ENCODE measurements around the gene IL6.

IL6 gene

DNA sequence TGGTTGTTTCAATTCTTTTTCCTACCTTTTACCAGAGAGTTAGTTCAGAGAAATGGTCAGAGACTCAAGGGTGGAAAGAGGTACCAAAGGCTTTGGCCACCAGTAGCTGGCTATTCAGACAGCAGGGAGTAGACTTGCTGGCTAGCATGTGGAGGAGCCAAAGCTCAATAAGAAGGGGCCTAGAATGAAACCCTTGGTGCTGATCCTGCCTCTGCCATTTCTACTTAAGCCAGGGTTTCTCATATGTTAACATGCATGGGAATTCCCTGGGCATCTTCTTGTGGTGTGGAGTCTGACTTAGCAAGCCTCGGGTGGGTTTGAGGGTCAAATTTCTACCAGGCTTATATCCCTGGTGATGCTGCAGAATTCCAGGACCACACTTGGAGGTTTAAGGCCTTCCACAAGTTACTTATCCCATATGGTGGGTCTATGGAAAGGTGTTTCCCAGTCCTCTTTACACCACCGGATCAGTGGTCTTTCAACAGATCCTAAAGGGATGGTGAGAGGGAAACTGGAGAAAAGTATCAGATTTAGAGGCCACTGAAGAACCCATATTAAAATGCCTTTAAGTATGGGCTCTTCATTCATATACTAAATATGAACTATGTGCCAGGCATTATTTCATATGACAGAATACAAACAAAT is 3.2 kb downstream of the IL6 start:
- no peak overlapping the region for H3K4me3 Mint-ChIP-seq
- H3K36me3 Mint-ChIP-seq: no peaks in the 10 kb centered on the region
- H3K27ac Mint-ChIP-seq: no peak overlapping the region
- peaks cover 22% of the 10 kb centered on the region for H3K27me3 Mint-ChIP-seq
- H3K9me3 Mint-ChIP-seq (ENCODE audit: low read depth): no peaks in the 10 kb centered on the region
- peaks cover 15% of the 10 kb centered on the region for H3K4me1 Mint-ChIP-seq (ENCODE audit: low read depth)

DNA sequence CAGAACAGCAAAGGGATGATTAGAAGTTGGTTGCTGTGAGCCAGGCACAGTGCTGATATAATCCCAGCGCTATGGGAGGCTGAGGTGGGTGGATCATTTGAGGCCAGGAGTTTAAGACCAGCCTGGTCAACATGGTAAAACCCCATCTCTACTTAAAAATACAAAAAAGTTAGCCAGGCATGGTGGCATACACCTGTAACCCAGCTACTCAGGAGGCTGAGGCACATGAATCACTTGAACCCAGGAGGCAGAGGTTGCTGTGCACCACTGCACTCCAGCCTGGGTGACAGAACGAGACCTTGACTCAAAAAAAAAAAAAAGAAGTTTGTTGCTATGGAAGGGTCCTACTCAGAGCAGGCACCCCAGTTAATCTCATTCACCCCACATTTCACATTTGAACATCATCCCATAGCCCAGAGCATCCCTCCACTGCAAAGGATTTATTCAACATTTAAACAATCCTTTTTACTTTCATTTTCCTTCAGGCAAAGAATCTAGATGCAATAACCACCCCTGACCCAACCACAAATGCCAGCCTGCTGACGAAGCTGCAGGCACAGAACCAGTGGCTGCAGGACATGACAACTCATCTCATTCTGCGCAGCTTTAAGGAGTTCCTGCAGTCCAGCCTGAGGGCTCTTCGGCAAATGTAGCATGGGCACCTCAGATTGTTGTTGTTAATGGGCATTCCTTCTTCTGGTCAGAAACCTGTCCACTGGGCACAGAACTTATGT is 4.1 kb downstream of the IL6 start:
- H3K27me3 Mint-ChIP-seq: peaks cover 22% of the 10 kb centered on the region

DNA sequence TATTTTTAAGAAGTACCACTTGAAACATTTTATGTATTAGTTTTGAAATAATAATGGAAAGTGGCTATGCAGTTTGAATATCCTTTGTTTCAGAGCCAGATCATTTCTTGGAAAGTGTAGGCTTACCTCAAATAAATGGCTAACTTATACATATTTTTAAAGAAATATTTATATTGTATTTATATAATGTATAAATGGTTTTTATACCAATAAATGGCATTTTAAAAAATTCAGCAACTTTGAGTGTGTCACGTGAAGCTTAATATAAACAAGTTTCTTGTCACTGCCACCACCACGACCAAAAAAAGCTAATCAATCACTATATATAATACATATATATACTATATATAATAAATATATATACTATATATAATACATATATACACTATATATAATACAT is 4.8 kb downstream of the IL6 start:
- no peak overlapping the region for H3K27ac Mint-ChIP-seq

More for the DNA sequence above, 4.1 kb downstream of the IL6 start:
- Mint-ChIP-seq H3K9me3 (ENCODE audit: low read depth) (no peaks in the 10 kb centered on the region), H3K27ac (no peak overlapping the region), H3K4me3 (no peak overlapping the region), H3K4me1 (ENCODE audit: low read depth) (peaks cover 10% of the 10 kb centered on the region), H3K36me3 (no peaks in the 10 kb centered on the region)

DNA sequence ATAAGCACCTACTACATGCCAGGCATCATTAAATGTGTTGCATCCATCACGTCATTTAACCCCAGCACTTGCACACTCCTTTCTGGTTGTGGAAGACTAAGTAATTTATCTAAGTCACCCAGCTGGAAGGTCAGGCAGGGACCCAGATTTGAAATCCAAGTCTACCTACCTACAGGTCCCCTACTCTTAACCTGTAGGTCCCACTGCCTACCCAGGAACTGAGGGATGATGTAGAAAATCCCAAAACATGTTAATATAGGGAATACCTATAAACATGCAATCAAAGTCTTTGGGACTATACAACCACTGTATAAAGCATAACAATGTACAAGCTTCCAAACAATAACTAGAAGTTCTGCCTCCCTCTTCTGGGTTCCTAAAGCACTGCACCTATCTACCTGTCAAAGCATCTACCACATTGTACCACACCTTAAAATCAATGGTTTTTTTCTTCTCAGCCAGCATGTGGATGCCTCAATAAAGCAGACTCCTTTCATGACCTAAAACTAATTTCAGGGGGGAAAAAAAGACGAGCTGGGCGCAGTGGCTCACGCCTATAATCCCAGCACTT is 5.6 kb downstream of the IL6 start:
- Mint-ChIP-seq H3K27me3 (peaks cover 33% of the 10 kb centered on the region), H3K9me3 (ENCODE audit: low read depth) (peaks cover 12% of the 10 kb centered on the region), H3K4me3 (no peak overlapping the region), H3K27ac (no peak overlapping the region), H3K36me3 (peaks cover 6% of the 10 kb centered on the region), H3K4me1 (ENCODE audit: low read depth) (no peaks in the 10 kb centered on the region)

More for the DNA sequence above, 4.8 kb downstream of the IL6 start:
- Mint-ChIP-seq H3K27me3 (peaks cover 25% of the 10 kb centered on the region), H3K4me1 (ENCODE audit: low read depth) (peaks cover 4% of the 10 kb centered on the region), H3K9me3 (ENCODE audit: low read depth) (peaks cover 4% of the 10 kb centered on the region), H3K4me3 (no peak overlapping the region), H3K36me3 (no peaks in the 10 kb centered on the region)

DNA sequence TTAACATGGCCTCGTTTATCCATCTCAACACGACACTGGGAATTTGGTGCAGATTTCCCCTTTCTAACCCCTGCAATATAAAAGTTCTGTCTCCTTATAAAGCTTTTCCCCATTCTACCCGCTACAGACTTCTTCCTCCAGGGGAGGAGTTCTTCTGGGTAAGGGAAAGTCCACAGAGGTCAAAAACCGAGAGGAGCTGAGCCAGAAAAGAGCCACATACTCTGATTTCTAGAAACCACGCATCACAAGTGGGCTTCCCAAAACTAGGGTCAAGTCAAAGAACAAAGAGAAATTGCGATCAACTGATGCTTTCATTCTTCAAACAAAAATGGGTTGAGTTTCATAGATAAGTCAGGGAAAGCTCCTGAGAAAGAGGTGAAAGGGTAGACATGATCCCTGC is 6.8 kb downstream of the IL6 start:
- Mint-ChIP-seq H3K27ac (no peak overlapping the region), H3K36me3 (peaks cover 6% of the 10 kb centered on the region), H3K9me3 (ENCODE audit: low read depth) (peaks cover 14% of the 10 kb centered on the region), H3K27me3 (peaks cover 32% of the 10 kb centered on the region), H3K4me3 (no peak overlapping the region), H3K4me1 (ENCODE audit: low read depth) (no peaks in the 10 kb centered on the region)

DNA sequence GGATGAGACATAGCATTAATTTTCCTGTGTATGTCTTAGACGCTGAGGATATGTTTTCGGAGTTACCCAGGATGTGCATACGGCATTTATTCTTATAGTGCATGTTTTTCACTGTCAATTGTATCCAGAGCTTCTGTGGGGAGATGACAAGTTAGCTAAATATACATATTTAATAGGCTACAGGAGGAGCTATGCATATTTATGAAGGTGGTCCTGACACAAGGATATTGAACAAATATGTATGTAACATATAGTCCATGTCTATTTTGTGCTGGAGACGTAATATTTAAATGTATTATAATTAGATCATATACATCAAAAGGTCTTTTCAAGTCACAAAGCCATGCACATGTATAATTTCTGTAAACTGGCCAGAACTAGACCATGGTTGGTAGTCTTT is 16.0 kb downstream of the IL6 start:
- no peaks in the 10 kb centered on the region for H3K36me3 Mint-ChIP-seq
- H3K4me3 Mint-ChIP-seq: no peak overlapping the region
- H3K4me1 Mint-ChIP-seq (ENCODE audit: low read depth): no peaks in the 10 kb centered on the region
- H3K9me3 Mint-ChIP-seq (ENCODE audit: low read depth): no peaks in the 10 kb centered on the region
- peaks cover 2% of the 10 kb centered on the region for H3K27me3 Mint-ChIP-seq
- no peak overlapping the region for H3K27ac Mint-ChIP-seq

DNA sequence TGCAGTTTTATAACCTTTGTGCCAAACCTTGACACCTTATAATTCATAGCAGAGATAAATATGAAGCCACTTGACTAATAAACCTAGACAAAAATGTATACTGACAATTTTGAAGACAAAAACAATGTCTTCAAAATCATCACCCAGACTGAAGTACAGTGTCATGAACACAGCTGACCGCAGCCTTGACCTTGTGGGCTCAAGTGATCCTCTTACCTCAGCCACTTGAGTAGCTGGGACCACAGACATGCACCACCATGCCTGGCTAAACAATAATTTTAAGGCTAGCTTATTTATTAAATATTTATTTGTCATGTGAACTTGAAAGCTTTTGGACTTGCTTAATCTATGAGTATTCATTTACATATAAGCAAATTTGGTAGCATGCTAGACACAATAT is 24.3 kb downstream of the IL6 start:
- Mint-ChIP-seq H3K36me3 (peaks cover 8% of the 10 kb centered on the region), H3K27ac (no peak overlapping the region), H3K27me3 (peaks cover 12% of the 10 kb centered on the region), H3K4me1 (ENCODE audit: low read depth) (no peaks in the 10 kb centered on the region), H3K4me3 (no peak overlapping the region), H3K9me3 (ENCODE audit: low read depth) (peaks cover 5% of the 10 kb centered on the region)

DNA sequence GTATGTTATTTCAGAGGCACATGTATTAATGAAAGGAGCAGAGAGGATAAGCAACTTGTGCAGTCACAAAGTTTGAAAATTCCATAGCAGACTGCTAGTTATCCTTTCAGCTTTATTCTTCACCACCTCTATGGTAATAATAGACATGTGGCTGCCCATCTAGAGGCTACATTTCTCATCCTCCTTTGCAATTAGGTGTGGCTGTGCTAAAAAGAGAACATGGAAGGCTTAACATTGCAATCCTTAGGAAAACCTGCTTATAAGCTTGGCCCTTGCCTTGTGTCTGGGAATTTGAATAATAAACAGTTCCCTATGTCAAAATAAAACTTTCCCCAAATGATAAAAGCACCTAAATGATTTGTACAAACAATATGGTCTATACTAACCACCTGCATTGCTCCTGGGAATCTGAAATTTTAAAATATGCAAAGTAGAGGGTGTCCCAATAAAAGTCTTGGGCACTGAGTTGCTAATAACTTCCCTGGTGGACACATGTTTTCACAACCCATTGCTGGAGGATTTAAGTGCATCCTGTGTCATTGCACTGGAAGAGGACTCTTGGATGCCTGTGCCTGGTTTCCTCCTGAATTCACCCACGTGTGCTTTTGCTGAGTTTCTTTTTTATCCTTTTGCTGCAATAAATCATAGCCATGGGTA is 30.5 kb downstream of the IL6 start:
- H3K4me1 Mint-ChIP-seq (ENCODE audit: low read depth): no peaks in the 10 kb centered on the region
- peaks cover 20% of the 10 kb centered on the region for H3K27me3 Mint-ChIP-seq
- H3K36me3 Mint-ChIP-seq: peaks cover 8% of the 10 kb centered on the region
- peaks cover 5% of the 10 kb centered on the region for H3K9me3 Mint-ChIP-seq (ENCODE audit: low read depth)
- no peak overlapping the region for H3K4me3 Mint-ChIP-seq
- no peak overlapping the region for H3K27ac Mint-ChIP-seq

DNA sequence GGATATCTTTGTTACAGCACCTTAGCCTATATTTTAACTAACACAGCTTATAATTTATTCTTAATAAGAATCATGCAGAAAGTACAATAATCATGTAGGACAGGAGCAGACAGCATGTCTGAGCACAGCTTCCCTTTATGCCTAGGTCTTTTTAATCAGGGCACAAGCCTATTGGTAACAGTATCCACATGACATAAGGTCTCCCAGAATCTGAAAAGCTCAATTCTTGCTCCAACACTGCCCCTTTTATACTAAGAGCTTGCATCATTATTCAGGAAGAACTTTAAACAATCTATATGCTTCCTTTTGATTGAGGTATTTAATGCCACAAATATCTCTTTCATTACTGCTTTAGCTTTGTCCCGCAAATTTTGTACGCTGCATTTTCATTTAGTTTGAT is 31.6 kb downstream of the IL6 start:
- peaks cover 5% of the 10 kb centered on the region for H3K9me3 Mint-ChIP-seq (ENCODE audit: low read depth)
- peaks cover 5% of the 10 kb centered on the region for H3K36me3 Mint-ChIP-seq
- no peaks in the 10 kb centered on the region for H3K4me1 Mint-ChIP-seq (ENCODE audit: low read depth)
- H3K27me3 Mint-ChIP-seq: peaks cover 24% of the 10 kb centered on the region
- no peak overlapping the region for H3K27ac Mint-ChIP-seq
- H3K4me3 Mint-ChIP-seq: no peak overlapping the region

DNA sequence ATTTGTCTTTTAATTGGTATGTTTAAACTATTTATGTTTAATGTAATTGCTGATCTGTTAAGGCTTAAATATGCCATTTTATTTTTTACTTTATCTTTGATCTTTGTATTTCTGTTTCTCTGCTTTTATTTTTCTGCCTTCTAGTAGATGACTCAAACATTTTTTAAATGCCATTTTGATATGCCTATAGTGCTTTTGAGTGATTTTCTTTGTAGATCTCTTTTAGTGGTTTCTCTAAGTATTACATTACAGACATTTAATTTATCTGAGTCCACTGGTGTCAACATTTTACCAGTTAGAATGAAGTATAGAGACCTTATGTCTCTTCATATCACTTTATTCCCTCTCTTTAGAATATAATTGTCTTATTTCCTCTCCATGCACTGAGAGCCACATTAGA is 32.7 kb downstream of the IL6 start:
- Mint-ChIP-seq H3K4me1 (ENCODE audit: low read depth) (no peaks in the 10 kb centered on the region), H3K9me3 (ENCODE audit: low read depth) (peaks cover under 1% of the 10 kb centered on the region), H3K4me3 (no peak overlapping the region), H3K27me3 (peaks cover 24% of the 10 kb centered on the region), H3K36me3 (peaks cover 3% of the 10 kb centered on the region), H3K27ac (no peak overlapping the region)

DNA sequence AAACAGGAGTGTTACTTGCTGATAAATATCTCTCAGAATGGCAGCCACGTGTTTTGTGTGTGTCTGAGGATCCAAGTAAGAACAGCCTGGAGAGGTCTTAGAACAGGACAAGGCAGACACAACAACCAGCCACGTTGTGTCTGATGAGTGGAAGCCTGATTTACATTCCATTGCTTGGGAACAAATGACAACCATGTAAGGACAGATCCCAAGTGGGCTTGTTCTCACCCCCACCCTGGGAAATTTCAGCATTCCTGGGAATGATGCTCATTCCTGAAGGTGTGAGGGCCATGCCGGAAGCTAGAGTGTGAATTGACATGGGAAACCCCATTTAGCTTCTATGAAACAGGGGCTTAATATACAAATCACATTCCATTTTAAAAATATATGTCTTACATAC is 35.9 kb downstream of the IL6 start:
- Mint-ChIP-seq H3K27me3 (peaks cover 27% of the 10 kb centered on the region), H3K9me3 (ENCODE audit: low read depth) (no peaks in the 10 kb centered on the region)

DNA sequence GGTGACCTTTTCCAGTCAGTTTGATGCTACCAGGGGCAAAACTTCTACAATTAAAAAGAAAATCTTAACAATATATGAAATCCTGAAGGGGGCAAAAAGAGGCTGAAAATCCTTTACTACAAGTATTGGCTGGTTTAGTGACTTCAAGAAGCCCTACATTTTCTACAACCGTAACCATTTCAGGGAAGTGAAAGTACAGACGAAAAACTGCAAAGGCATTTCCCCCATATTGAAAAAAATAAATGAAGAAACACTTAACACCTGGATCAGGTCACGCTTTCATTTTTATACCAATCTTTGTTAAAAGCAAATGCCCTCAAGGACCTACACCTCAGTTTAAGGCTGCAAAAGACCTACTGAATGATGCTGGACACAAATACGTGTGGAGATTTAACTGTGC is 38.6 kb downstream of the IL6 start:
- no peak overlapping the region for H3K4me3 Mint-ChIP-seq
- H3K27me3 Mint-ChIP-seq: peaks cover 24% of the 10 kb centered on the region
- H3K27ac Mint-ChIP-seq: no peak overlapping the region
- no peaks in the 10 kb centered on the region for H3K9me3 Mint-ChIP-seq (ENCODE audit: low read depth)
- no peaks in the 10 kb centered on the region for H3K4me1 Mint-ChIP-seq (ENCODE audit: low read depth)
- no peaks in the 10 kb centered on the region for H3K36me3 Mint-ChIP-seq

More for the DNA sequence above, 35.9 kb downstream of the IL6 start:
- H3K27ac Mint-ChIP-seq: no peak overlapping the region
- H3K4me1 Mint-ChIP-seq (ENCODE audit: low read depth): no peaks in the 10 kb centered on the region
- no peak overlapping the region for H3K4me3 Mint-ChIP-seq
- no peaks in the 10 kb centered on the region for H3K36me3 Mint-ChIP-seq

DNA sequence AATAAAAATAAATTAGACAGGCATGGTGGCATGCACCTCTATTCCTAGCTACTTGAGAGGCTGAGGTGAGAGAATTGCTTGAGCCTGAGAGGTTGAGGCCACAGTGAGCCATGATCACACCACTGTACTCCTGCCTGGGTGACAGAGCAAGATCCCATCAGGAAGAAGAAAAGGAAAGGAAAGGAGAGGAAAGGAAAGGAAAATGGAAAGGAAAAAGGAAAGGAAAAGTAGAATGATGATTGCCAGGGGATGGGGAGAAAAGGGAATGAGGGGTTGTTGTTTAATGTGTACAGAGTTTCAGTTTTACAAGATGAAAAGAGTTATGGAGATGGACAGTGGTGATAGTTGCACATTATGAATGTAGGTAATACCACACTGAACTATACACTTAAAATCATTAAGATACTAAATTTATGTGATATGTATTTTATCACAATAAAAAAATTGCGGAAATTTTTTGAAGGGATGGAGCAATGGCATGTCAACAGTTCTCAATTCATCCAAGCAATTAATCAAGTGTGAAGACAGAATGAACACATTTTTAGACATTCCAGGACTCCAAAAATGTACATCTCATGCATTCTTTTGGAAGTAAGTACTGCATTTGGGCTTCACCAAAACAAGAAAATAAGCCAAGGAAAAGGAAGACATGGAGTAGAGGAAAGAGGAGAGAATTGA is 44.3 kb downstream of the IL6 start:
- Mint-ChIP-seq H3K9me3 (ENCODE audit: low read depth) (no peaks in the 10 kb centered on the region), H3K27ac (no peak overlapping the region), H3K4me3 (no peak overlapping the region), H3K27me3 (peaks cover 17% of the 10 kb centered on the region), H3K36me3 (no peaks in the 10 kb centered on the region), H3K4me1 (ENCODE audit: low read depth) (no peaks in the 10 kb centered on the region)

DNA sequence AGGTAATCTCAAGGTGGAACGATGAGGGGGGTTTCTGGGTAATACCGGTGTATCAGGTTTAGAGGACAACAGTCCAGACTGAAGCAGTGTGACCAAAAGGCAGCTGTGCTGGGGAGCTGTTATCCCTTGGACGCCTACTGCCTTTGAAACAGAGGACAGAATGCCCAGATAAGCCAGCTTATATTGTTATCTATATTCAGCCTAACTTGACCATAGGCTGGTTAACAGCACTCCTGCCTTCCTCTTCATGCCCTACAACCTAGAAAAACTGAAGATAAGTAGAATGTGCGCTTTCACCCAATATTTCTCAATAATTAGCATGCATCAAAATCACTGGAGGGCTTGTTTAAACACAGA is 44.9 kb downstream of the IL6 start:
- no peaks in the 10 kb centered on the region for H3K9me3 Mint-ChIP-seq (ENCODE audit: low read depth)
- no peaks in the 10 kb centered on the region for H3K4me1 Mint-ChIP-seq (ENCODE audit: low read depth)
- no peak overlapping the region for H3K27ac Mint-ChIP-seq
- H3K27me3 Mint-ChIP-seq: peaks cover 15% of the 10 kb centered on the region
- no peaks in the 10 kb centered on the region for H3K36me3 Mint-ChIP-seq
- no peak overlapping the region for H3K4me3 Mint-ChIP-seq

DNA sequence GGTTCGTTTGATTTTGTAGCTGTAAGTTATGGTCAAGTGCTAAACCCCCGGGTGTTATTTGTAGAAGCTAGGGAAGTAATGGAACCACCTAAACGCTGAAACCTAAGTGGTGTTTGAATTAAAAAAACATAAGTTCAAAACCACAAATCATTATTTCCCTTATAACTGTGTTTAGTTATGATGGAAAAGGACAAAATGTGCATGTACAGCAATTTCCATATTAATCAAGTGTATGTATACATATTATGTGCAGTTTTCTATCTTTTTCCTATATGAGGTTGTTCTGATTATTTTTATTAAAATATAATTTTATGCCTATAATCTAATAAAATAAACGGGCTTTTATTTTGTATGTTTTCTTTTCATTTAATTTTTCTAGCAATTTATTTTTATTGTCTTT is 45.9 kb downstream of the IL6 start:
- Mint-ChIP-seq H3K27ac (no peak overlapping the region), H3K4me1 (ENCODE audit: low read depth) (no peaks in the 10 kb centered on the region), H3K36me3 (no peaks in the 10 kb centered on the region), H3K27me3 (peaks cover 10% of the 10 kb centered on the region), H3K9me3 (ENCODE audit: low read depth) (no peaks in the 10 kb centered on the region), H3K4me3 (no peak overlapping the region)
